HG02763 (cell line): ENCODE measurements around the gene NFE2.
"Not testable (repeated sequence)": the region's sequence is repeated elsewhere in the genome, so short reads cannot be mapped to it uniquely, and the experiment has no call there.

Experiments
- ATAC-seq: cut with Tn5 transposase; IDR thresholded peaks from one replicate; pipeline ENCODE4 v1.9.1; 2021; ENCODE audit warnings: mild to moderate bottlenecking, moderate library complexity; ENCODE audit not compliant: unreplicated experiment

Gene NFE2

DNA sequence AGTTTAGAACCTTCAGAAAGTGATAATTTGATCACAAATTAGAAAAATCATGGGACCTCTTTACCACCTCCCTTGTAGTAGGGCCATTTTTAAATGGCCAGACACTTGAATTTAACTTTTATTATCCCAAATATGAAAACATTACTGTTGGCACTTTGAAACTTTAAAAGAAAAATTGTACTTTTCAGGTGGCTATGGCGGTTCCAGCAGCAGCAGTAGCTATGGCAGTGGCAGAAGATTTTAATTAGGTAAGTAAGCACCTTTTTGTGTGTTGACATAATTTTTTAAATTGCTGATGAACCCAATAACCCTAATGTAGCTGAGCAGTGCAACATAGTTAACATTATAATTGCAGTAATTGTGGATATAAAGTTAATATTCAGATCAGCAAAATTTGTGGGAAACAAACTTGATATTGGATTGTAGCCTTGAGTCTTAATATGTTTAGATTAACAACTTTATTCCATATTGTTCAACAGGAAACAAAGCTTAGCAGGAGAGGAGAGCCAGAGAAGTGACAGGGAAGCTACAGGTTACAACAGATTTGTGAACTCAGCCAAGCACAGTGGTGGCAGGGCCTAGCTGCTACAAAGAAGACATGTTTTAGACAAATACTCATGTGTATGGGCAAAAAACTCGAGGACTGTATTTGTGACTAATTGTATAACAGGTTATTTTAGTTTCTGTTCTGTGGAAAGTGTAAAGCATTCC is 16.6 kb downstream of the NFE2 start:
- ATAC-seq: not testable (repeated sequence)

DNA sequence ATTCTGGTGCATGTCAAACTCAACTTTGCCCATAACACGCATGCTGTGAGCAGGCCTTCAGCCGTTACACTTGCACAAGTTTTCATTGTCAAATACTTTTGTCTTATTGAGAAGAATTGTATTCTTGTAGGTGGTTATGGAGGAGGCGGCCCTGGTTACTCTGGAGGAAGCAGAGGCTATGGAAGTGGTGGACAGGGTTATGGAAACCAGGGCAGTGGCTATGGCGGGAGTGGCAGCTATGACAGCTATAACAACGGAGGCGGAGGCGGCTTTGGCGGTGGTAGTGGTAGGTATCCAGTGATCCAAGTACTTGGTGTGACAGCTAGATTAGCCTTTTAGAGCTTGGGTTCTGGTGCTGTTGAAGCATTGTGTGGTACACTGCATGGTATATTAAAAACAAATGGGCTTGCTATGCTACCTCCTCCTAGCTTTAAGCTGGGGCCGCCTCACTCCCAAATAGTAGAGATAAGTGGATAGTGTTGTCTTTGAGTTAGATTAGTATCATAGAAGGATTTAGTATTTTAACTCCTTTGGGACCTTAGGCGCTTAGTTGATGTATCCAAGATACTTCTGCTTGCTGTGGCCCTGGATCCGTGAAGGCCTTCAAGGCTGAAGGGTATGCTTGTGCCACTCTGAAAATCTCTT is 17.7 kb downstream of the NFE2 start:
- no peak for ATAC-seq

- not testable (repeated sequence) for ATAC-seq
Measured at GRCh38 chr12:54281694-54282093, 19.1 kb downstream of the NFE2 start.

GRCh38 chr12:54281261-54281638 is 19.6 kb downstream of the NFE2 start:
- not testable (repeated sequence) for ATAC-seq

DNA sequence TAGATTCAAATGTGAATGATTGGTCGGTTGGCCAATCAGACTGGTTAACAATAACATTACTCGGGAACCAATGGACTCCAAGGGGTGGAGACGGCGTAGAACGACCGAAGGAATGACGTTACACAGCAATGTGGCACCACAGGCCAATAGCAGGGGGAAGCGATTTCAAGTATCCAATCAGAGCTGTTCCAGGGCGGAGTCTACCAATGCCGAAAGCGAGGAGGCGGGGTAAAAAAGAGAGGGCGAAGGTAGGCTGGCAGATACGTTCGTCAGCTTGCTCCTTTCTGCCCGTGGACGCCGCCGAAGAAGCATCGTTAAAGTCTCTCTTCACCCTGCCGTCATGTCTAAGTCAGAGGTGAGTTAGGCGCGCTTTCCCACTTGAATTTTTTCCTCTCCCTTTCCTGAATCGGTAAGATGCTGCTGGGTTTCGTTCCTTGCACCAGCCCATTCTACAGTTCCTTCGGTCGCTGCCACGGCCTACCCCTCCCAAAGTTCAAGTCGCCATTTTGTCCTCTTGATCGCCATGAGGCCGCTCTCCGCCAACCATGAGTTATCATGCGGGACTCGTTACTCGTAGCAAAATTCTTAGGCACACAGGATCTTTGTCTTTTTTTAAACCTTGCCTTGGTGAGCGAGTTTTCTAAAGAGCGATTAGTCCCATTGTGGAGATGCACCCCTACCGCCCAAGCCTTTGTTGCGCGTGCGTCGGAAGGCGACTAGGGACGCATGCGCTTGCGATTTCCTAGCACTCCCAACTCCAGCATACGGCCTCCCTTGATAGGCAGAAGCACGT is 20.2 kb downstream of the NFE2 start, which contains the start of gene HNRNPA1:
Gene HNRNPA1 (plus strand): TSS at position 259 of the 793 bp plus-strand sequence. CDS start 82 bp downstream, at position 341.
- ATAC-seq: peak; percentile 85

- peak; percentile 63 for ATAC-seq
Measured at GRCh38 chr12:54279632-54280467, 21.0 kb downstream of the NFE2 start, which contains the start of gene CBX5. CBX5 (minus strand) TSS chr12:54280122; CDS start chr12:54257650, 22,472 bp downstream.

DNA sequence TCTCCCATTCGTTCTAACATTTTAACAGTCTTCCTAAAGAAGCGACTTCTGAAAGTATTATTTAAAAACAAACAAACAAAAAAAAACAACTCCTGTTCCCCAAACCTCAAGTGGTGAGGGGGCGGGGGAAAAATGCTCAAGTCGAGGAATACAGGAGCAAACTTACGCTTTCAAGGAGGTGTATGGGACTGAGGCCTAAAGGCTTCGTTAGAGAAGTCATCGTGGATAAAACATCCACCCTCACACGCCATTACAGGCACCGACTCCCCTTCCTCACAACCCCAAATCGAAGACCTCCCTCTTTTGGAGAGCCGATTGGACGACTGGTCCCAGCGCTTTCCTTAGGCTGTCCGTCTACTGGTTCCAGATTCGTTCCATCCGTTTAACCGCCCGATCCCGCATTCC is 21.6 kb downstream of the NFE2 start:
- ATAC-seq: no peak

GRCh38 chr12:54277823-54278276 is 23.0 kb downstream of the NFE2 start:
- ATAC-seq: no peak

GRCh38 chr12:54276368-54276767 is 24.4 kb downstream of the NFE2 start:
- ATAC-seq: no peak

DNA sequence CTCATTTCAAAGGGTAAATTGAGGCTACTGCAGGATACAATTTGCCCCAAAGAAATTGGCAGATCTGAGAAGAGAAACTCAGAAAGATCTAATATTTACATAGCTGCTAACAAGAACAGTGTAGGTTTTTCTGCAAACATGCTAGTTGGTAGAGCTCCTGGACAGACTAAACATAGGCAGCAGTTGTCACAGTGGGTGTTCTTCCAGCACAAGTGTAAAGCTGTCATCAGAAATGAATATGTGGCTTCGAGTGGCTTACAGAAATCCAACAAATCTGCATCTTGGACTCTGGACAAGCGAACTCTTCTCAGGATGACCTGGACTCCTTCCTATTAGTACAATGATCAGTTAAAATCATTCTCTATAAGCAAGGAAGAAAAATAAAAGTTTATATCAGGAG is 26.8 kb downstream of the NFE2 start:
- ATAC-seq: no peak

DNA sequence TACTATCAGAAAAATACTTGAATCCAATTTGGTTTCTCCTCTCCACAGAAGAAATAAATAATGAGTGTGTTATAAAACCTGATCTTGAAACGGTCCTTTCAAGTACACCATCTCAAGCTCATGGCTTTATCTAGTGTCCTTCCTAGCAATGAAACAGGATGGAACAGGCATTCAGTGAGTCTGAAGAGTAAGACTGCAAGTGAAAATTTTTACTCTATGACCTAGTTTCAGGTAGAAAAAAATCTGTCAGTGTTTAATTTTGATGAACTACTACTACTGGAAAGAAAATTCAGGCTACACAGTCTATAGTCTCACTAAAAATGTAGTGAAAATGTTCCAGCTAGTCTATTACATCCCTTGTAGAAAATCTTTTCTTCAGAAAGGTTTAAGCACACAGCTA is 28.6 kb downstream of the NFE2 start:
- ATAC-seq: no peak

- no peak for ATAC-seq
Measured at GRCh38 chr12:54270345-54270744, 30.5 kb downstream of the NFE2 start.

GRCh38 chr12:54266852-54267251 is 34.0 kb downstream of the NFE2 start:
- ATAC-seq: no peak

DNA sequence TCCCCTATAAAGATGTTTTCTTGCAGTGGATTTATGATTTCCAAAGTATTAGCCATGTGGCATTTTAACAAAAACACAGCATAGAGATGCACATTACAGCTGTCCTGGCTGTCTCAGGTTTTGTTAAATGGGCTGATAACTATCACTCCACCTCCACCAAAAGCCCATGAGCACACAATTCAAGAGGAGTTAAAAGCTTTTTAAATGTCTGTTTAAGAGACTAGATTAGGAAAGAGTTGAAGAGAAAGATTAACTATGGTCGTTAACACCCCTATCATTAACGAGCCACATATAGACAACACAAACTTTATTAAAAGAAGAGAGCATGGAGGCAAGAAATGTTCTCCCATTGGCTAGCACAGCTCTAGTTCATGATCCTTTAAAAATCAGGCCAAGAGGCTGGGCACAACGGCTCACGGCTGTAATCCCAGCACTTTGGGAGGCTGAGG is 35.4 kb downstream of the NFE2 start:
- ATAC-seq: no peak

GRCh38 chr12:54262403-54262925 is 38.4 kb downstream of the NFE2 start:
- ATAC-seq: no peak

DNA sequence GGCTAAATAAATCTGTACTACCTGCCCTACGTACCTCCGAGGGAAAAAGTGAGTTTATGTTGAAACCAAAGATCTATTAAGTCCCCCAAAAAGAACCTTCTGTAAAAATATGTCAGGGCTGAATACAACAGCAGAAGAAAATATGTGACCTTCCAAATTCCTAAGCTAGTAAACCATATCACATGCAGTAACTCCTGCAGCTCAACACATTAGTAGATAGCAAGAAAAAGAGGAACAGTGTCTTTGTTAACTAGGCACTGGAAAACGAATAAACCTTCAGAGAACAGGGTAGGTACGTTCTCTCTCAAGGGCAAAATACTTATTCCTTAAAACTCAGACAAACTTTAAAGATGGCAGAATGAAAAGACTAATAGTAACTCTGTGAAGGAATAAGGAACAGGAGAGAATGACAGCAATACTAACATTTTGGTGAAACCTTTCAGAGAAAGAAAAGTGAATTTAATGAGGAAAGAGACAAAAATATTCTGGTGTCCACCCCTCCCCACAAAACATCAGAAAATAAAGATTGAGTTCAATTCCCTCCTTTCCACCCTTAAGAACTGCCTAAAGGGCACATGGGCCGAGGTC is 38.9 kb downstream of the NFE2 start:
- no peak for ATAC-seq

DNA sequence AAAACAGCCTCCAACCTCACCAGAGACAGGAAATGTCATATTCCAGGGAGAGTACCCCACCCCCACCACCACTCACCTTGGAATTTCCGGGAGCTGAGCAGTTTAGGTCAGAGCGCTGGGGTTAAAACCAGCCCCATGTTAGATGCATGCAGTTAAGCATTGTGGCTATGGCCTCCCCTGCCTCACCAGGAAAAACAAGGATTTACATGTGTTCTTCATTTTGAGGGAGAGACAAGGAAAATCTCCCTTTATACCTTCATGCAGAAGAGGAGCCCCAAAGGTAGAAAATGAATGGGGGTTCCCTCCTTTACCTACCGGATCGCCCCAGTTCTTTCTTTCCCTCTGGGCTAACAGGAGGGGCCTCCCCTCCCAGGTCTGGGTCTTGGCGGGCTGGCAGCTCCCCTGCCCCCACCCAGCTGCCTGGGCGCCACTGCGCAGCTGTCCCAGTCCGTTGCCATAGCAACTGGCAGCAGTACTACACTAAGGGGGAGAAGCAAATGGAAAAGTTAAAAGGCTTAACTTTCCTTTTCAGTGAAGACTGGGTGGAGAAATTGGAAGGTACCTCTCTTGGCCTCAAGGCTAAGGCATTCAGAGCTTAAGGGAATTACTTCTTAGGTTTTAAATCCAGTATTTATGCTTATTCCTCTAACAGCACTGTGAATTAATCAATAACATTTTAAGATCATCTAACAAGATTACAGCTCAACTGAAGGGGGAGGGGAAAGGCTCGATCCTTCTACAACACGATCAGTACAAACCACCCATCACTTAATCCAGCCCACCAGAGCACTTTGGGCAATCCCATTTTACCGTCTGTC is 41.4 kb downstream of the NFE2 start:
- ATAC-seq: peak; percentile 76

GRCh38 chr12:54258201-54258681 is 42.6 kb downstream of the NFE2 start:
- no peak for ATAC-seq

GRCh38 chr12:54257332-54257731 is 43.5 kb downstream of the NFE2 start:
- ATAC-seq: no peak
